Measurements from ENCODE around the gene ABHD17A. TPM values are rescaled to one million over a fixed set of nuclear protein-coding genes. Genes with fewer than 3 reads are reported as not detected.
A peak's percentile ranks its signal among the peaks of the same experiment; 100 is the strongest.

ABHD17A gene
- total and polyA plus RNA-seq, 9 of the 15 experiments (the other 6 are each of a cell fraction or from before 2014, with no cell fraction given): 0.04 to 135 (median 21.8) TPM; not detected in 1

DNA sequence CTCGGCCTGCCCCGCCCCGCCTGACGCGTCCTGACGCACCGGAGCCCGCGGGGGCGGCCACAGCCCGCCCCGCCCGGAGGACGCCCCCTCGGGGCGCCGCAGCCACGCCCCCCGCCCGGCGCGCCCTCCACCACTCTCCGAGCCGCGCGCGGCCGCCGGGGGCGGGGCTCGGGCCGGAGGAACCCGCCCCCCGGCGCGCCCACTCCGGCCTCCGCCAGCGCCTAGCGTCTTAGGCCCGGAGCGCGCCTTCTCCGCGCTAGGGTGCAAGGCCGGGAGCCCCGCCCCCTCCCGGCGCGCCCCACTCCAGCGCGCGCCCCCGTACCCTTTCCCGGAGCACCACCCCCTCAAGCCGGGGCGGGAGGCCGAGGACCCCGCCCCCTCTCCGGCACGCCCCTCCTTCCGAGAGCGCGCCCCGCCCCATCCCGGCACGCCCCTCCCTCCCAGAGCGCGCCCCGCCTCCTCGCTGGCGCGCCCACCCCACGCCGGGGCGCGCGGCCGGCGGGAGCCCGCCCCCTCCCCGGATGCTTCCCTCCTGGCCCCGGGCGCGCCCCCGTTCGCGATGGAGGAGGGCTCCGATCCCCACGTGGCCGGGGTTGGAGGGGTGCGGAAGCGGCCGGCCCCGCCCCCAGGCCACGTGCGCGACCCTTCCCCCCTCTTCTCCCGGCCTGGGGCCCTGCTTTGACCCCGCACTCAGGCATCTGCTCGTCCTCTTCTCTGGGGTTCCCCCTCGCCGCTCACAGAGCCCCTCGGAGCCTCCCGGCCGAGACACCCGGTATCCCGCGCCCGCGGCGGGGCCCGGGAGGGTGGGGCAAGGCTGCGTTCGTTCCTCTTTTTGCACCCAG is 21.4 kb downstream of the ABHD17A start (continued):
- TF ChIP-seq NFIX (CRISPR knock-in tag; IDR thresholded peaks at IDR 0.05; ENCODE audit: low read depth): no peak
- TF ChIP-seq PHB2 (IDR thresholded peaks at IDR 0.05; ENCODE audit: low read depth): no peak
- peak in 1 of 2 experiments; percentile 91; a peak in 2 of 4 replicates for TF ChIP-seq MAZ (CRISPR knock-in tag; conservative IDR thresholded peaks at IDR 0.05 in 1 of 2, IDR thresholded peaks at IDR 0.05 in 1 of 2)
- TF ChIP-seq MCM3 (IDR thresholded peaks at IDR 0.05): no peak
- TF ChIP-seq CC2D1A (IDR thresholded peaks at IDR 0.05): no peak
- no peak for TF ChIP-seq FOXM1 (IDR thresholded peaks at IDR 0.05; ENCODE audit: low read depth)
- TF ChIP-seq FOXM1 (CRISPR knock-in tag; IDR thresholded peaks at IDR 0.05; ENCODE audit: low read depth): no peak
- TF ChIP-seq NFXL1 (CRISPR knock-in tag; IDR thresholded peaks at IDR 0.05): no peak
- no peak for TF ChIP-seq CBFA2T3 (IDR thresholded peaks at IDR 0.05)
- peak; percentile 55; the same call in 1 of the 2 replicates for TF ChIP-seq BCOR (IDR thresholded peaks at IDR 0.05)
- TF ChIP-seq SRSF1 (IDR thresholded peaks at IDR 0.05; ENCODE audit: low read depth, low read length): no peak
- TF ChIP-seq PHTF2 (CRISPR knock-in tag; IDR thresholded peaks at IDR 0.05): no peak
- 0 out of 2 replicates have a peak, but pooled peaks have one; percentile 36 for TF ChIP-seq ZNF76 (CRISPR knock-in tag; IDR thresholded peaks at IDR 0.05; ENCODE audit: borderline replicate concordance)
- TF ChIP-seq ZZZ3 (IDR thresholded peaks at IDR 0.05): no peak
- TF ChIP-seq DNMT1 (IDR thresholded peaks at IDR 0.05): no peak
- no peak for TF ChIP-seq ZC3H8 (IDR thresholded peaks at IDR 0.05)
- no peak for TF ChIP-seq MYBL2 (IDR thresholded peaks at IDR 0.05; ENCODE audit: low read depth)
- no peak for TF ChIP-seq MYBL2 (CRISPR knock-in tag; IDR thresholded peaks at IDR 0.05; ENCODE audit: borderline replicate concordance)
- peak; percentile 86 for TF ChIP-seq BHLHE40 (IDR thresholded peaks at IDR 0.05; ENCODE audit: low read length)
- TF ChIP-seq HIVEP1 (CRISPR knock-in tag; IDR thresholded peaks at IDR 0.05): no peak
- no peak for TF ChIP-seq HNRNPH1 (optimal IDR thresholded peaks at IDR 0.05; ENCODE audit: low read depth, low read length)
- 0 out of 2 replicates have a peak, but pooled peaks have one; percentile 30 for TF ChIP-seq NFIC (IDR thresholded peaks at IDR 0.05)
- TF ChIP-seq, protein P1, sequence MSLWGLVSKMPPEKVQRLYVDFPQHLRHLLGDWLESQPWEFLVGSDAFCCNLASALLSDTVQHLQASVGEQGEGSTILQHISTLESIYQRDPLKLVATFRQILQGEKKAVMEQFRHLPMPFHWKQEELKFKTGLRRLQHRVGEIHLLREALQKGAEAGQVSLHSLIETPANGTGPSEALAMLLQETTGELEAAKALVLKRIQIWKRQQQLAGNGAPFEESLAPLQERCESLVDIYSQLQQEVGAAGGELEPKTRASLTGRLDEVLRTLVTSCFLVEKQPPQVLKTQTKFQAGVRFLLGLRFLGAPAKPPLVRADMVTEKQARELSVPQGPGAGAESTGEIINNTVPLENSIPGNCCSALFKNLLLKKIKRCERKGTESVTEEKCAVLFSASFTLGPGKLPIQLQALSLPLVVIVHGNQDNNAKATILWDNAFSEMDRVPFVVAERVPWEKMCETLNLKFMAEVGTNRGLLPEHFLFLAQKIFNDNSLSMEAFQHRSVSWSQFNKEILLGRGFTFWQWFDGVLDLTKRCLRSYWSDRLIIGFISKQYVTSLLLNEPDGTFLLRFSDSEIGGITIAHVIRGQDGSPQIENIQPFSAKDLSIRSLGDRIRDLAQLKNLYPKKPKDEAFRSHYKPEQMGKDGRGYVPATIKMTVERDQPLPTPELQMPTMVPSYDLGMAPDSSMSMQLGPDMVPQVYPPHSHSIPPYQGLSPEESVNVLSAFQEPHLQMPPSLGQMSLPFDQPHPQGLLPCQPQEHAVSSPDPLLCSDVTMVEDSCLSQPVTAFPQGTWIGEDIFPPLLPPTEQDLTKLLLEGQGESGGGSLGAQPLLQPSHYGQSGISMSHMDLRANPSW (CRISPR knock-in tag; IDR thresholded peaks at IDR 0.05): no peak
- TF ChIP-seq HNRNPLL (IDR thresholded peaks at IDR 0.05; ENCODE audit: low read depth, low read length, poor library complexity, severe bottlenecking): peak; percentile 16
- TF ChIP-seq SP2 (IDR thresholded peaks at IDR 0.05; ENCODE audit: extremely low read depth, low read depth, low read length, poor library complexity, severe bottlenecking): no peak
- TF ChIP-seq ETV6 (IDR thresholded peaks at IDR 0.05; ENCODE audit: borderline replicate concordance in 1 of 2, low read depth in 2 of 2, low read length in 1 of 2): no peak
- TF ChIP-seq ETV6 (CRISPR knock-in tag; IDR thresholded peaks at IDR 0.05; ENCODE audit: borderline replicate concordance): no peak
- TF ChIP-seq TRIM28 (IDR thresholded peaks at IDR 0.05): no peak
- TF ChIP-seq, protein P2, sequence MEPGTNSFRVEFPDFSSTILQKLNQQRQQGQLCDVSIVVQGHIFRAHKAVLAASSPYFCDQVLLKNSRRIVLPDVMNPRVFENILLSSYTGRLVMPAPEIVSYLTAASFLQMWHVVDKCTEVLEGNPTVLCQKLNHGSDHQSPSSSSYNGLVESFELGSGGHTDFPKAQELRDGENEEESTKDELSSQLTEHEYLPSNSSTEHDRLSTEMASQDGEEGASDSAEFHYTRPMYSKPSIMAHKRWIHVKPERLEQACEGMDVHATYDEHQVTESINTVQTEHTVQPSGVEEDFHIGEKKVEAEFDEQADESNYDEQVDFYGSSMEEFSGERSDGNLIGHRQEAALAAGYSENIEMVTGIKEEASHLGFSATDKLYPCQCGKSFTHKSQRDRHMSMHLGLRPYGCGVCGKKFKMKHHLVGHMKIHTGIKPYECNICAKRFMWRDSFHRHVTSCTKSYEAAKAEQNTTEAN (CRISPR knock-in tag; IDR thresholded peaks at IDR 0.05): no peak

Data from K562 (cell line).